Natural killer cell (primary cell): ENCODE data around the gene MOB2. TPM values are rescaled to one million over a fixed set of nuclear protein-coding genes. Genes with fewer than 3 reads are reported as not detected.

ENCODE experiments used
- ATAC-seq, 3 donors: fragments of 150-1000 bp in 2 of 3; fragments of 200-7000 bp in 1 of 3; cut with Tn5 transposase; 1 replicate in 1 of 3; 2 replicates in 2 of 3; pipeline ENCODE4 v1.10.0; 2021; ENCODE audit warnings: mild to moderate bottlenecking in 2 of 3, moderate library complexity in 2 of 3
- DNase-seq, 2 donors: peaks; one replicate each; pipeline versions ENCODE4 v3.0.0 to v3.0.0-alpha.2; 2013 to 2021; ENCODE audit warnings: mixed read lengths in 1 of 2
- H3K27ac ChIP-seq: one replicate; pipeline ENCODE4 v1.5.1; 2013; ENCODE audit warnings: mild to moderate bottlenecking, low read length
- H3K27me3 ChIP-seq: one replicate; pipeline ENCODE4 v1.6.1; 2013; ENCODE audit warnings: low read length; ENCODE audit not compliant: control insufficient read depth, insufficient read depth
- H3K36me3 ChIP-seq: one replicate; pipeline ENCODE4 v1.6.1; 2013; ENCODE audit warnings: low read length; ENCODE audit not compliant: control insufficient read depth, insufficient read depth
- H3K4me1 ChIP-seq: one replicate; pipeline ENCODE4 v1.6.1; 2013; ENCODE audit warnings: low read length; ENCODE audit not compliant: control insufficient read depth, insufficient read depth
- H3K4me3 ChIP-seq: one replicate; pipeline ENCODE4 v1.5.1; 2013; ENCODE audit warnings: low read length
- H3K9me3 ChIP-seq: one replicate; pipeline ENCODE4 v1.6.1; 2013; ENCODE audit warnings: low read length; ENCODE audit not compliant: control insufficient read depth, insufficient read depth
- H3K27ac Mint-ChIP-seq, 2 donors: one replicate each; pipeline ENCODE4 v1.8.0; 2022; ENCODE audit warnings: mild to moderate bottlenecking in 2 of 2, mixed read lengths in 2 of 2, moderate library complexity in 1 of 2
- H3K27me3 Mint-ChIP-seq, 2 donors: one replicate each; pipeline ENCODE4 v1.8.0; 2022; ENCODE audit warnings: low read depth in 2 of 2, mixed read lengths in 2 of 2
- H3K36me3 Mint-ChIP-seq: one replicate; pipeline ENCODE4 v1.8.0; 2022; ENCODE audit warnings: mixed read lengths
- H3K4me1 Mint-ChIP-seq, 2 donors: one replicate each; pipeline ENCODE4 v1.8.0; 2022; ENCODE audit warnings: mixed read lengths in 2 of 2
- H3K4me3 Mint-ChIP-seq: one replicate; pipeline ENCODE4 v1.8.0; 2022; ENCODE audit warnings: mild to moderate bottlenecking, moderate library complexity, mixed read lengths
- H3K9me3 Mint-ChIP-seq, 2 donors: one replicate each; pipeline ENCODE4 v1.8.0; 2022; ENCODE audit warnings: mixed read lengths in 2 of 2
- WGBS: methylation state at CpG from one replicate; pipeline ENCODE4 v1.1.7; 2013; ENCODE audit warnings: missing lambda C conversion rate; ENCODE audit not compliant: insufficient coverage; 5-methylcytosine and 5-hydroxymethylcytosine counted together
- intact Hi-C: fragments of 100-400 bp; cut with micrococcal nuclease; formaldehyde crosslinking; loops from one replicate; pipeline ENCODE4 v1.14.2; 2022
- total RNA-seq, 4 donors: library from RNA; stranded (reverse); fragments of 120-200 nt in 1 of 4; gene quantifications; one replicate each; pipeline versions ENCODE4 v1.2.3 to v1.2.4, GENCODE V29; 2013 to 2022
- TF ChIP-seq, protein P1 (sequence below): fragments of 200-600 bp; IDR thresholded peaks from one replicate; pipeline ENCODE4 v1.8.0; 2022; ENCODE audit warnings: antibody characterized with exemption

Gene MOB2
- total RNA-seq, 3 donors from 2014 or later (not counting 1 experiment from before 2014, with no cell fraction given), result 61.9 to 79.6 (median 78.5) TPM

GRCh38 chr11:1523077-1523476 is 36.5 kb upstream of the MOB2 start:
- Mint-ChIP-seq H3K36me3 (no peaks in the 10 kb centered on the region), H3K27ac (peak overlapping the region; percentile 81 to 82), H3K27me3 (no peaks in the 10 kb centered on the region), H3K4me3 (peak overlapping the region; percentile 25), H3K4me1 (peaks cover 59 to 74% of the 10 kb centered on the region in 2 donors), H3K9me3 (no peaks in the 10 kb centered on the region)
- no peak overlapping the region for H3K4me3 ChIP-seq
- intact Hi-C loops, result no loop called here
- 98% methylated on average over 6 of the region's 6 CpGs for WGBS
- TF ChIP-seq, protein P1, sequence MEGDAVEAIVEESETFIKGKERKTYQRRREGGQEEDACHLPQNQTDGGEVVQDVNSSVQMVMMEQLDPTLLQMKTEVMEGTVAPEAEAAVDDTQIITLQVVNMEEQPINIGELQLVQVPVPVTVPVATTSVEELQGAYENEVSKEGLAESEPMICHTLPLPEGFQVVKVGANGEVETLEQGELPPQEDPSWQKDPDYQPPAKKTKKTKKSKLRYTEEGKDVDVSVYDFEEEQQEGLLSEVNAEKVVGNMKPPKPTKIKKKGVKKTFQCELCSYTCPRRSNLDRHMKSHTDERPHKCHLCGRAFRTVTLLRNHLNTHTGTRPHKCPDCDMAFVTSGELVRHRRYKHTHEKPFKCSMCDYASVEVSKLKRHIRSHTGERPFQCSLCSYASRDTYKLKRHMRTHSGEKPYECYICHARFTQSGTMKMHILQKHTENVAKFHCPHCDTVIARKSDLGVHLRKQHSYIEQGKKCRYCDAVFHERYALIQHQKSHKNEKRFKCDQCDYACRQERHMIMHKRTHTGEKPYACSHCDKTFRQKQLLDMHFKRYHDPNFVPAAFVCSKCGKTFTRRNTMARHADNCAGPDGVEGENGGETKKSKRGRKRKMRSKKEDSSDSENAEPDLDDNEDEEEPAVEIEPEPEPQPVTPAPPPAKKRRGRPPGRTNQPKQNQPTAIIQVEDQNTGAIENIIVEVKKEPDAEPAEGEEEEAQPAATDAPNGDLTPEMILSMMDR, result no peak
- H3K36me3 ChIP-seq, result no peaks in the 10 kb centered on the region
- peaks cover 53% of the 10 kb centered on the region for H3K4me1 ChIP-seq
- H3K27me3 ChIP-seq, result no peaks in the 10 kb centered on the region
- no peak overlapping the region for H3K27ac ChIP-seq
- no peaks in the 10 kb centered on the region for H3K9me3 ChIP-seq
- DNase-seq (no peak), ATAC-seq (no peak)

GRCh38 chr11:1522081-1522424 is 35.5 kb upstream of the MOB2 start:
- Mint-ChIP-seq H3K9me3 (no peaks in the 10 kb centered on the region), H3K36me3 (no peaks in the 10 kb centered on the region), H3K4me1 (peaks cover 69 to 81% of the 10 kb centered on the region in 2 donors), H3K4me3 (no peak overlapping the region), H3K27me3 (no peaks in the 10 kb centered on the region), H3K27ac (peak overlapping the region; percentile 81 to 86)
- Histone ChIP-seq H3K4me1 (peaks cover 62% of the 10 kb centered on the region), H3K9me3 (no peaks in the 10 kb centered on the region), H3K4me3 (no peak overlapping the region), H3K27me3 (no peaks in the 10 kb centered on the region), H3K36me3 (no peaks in the 10 kb centered on the region), H3K27ac (no peak overlapping the region)
- 85% methylated on average over 6 of the region's 8 CpGs for WGBS
- ATAC-seq (no peak), DNase-seq (no peak)
- TF ChIP-seq, protein P1, result no peak
- intact Hi-C loops, result no loop called here

- peaks cover 73 to 84% of the 10 kb centered on the region in 2 donors for H3K4me1 Mint-ChIP-seq
- ATAC-seq, result peak; percentile 72 to 74 (median 72)
Measured at GRCh38 chr11:1521382-1522080, 35.0 kb upstream of the MOB2 start.

More at GRCh38 chr11:1521382-1522080, 35.0 kb upstream of the MOB2 start:
- H3K27me3 ChIP-seq, result no peaks in the 10 kb centered on the region
- Mint-ChIP-seq H3K27ac (peak overlapping the region; percentile 45 to 86), H3K9me3 (no peaks in the 10 kb centered on the region), H3K4me3 (peak overlapping the region; percentile 21), H3K27me3 (no peaks in the 10 kb centered on the region), H3K36me3 (no peaks in the 10 kb centered on the region)
- peaks cover 62% of the 10 kb centered on the region for H3K4me1 ChIP-seq
- H3K4me3 ChIP-seq, result no peak overlapping the region
- H3K27ac ChIP-seq, result no peak overlapping the region
- H3K9me3 ChIP-seq, result no peaks in the 10 kb centered on the region
- WGBS, result 55% methylated on average over 21 of the region's 21 CpGs
- H3K36me3 ChIP-seq, result no peaks in the 10 kb centered on the region
- intact Hi-C loops, result no loop called here
- peak in 1 of 2 donors; percentile 43 for DNase-seq
- TF ChIP-seq, protein P1, result no peak
